ENCODE measurements around the gene CLP1. TPM values are rescaled to one million over a fixed set of nuclear protein-coding genes. Genes with fewer than 3 reads are reported as not detected.

CLP1 gene
- total and polyA plus RNA-seq, 10 of the 15 experiments (the other 5 are each of a cell fraction or from before 2014, with no cell fraction given) = 19.9 to 45.7 (median 27.8) TPM

DNA sequence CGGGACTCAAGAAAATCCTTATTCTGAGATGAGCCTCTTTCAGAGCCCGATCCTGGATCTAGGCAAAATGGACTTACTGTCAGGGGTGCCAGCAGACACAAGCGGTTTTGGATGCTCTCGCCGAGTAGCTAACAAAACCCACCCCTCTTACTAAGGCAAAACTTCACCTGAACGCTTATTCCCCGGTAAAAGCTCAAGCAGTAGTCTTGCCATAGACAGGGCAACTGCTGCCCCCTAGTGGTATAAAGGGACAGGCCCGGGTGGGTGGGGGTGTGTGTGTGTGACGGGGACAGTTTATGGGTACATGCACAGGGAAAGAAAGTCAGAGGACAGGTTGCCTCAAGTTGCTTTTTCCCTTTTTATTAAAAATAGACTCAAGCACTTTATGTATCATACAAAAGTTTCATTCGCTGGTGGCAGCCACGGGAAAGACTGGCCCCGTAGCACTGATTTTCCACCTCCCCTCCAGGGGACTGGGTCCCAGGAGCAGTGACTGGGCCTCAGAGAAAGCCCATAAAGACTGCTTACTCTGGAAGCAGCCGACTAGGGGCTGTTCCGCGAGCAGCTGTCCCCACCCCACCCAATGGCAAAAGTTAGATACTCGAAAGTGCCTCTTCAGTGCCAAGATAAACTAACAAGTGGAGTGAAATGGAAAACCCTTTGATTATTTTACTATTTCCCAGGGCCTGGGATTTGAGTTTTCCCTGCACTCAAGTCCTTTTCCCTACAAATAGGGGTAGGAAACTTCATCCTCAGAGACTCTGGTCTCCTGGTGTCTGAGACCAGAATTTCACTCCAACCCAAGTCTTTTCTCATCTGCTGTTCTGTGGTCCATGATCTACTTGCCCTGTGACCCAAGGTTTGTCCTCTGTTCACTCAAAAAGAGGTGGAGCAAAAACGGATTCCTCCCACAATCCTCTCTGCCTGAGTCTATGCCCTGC is 12.5 kb upstream of the CLP1 start:
- H3K36me3 ChIP-seq (ENCODE audit: control insufficient read depth in 2 of 2, insufficient read depth in 2 of 2, low read length in 1 of 2) = no peaks in the 10 kb centered on the region
- no TSS peak for BruUV-seq (replicated peaks)
- no peak overlapping the region for H2AFZ ChIP-seq (ENCODE audit: control insufficient read depth, low read depth, low read length)
- no peak overlapping the region for H3K9ac ChIP-seq (ENCODE audit: control insufficient read depth, insufficient read depth, low read length)
- ChIA-PET RAD21 (ENCODE audit: unreplicated experiment) (interaction anchor here (0.6 to 3.2 kb wide), 13 partner anchors 11 to 299 kb away, joined by 3 to 34 read pairs (median 4); partner anchors contain the start of genes SLC43A1 and UBE2L6), SMC1A (ENCODE audit: uncharacterized antibody, unreplicated experiment) (interaction anchor here (0.7 to 5.8 kb wide), 18 partner anchors 10 to 302 kb away, joined by 3 to 45 read pairs (median 5); partner anchors contain the start of genes CLP1 and UBE2L6), POLR2A (interaction anchor here (0.5 to 1.4 kb wide), 4 partner anchors 11 to 118 kb away, joined by 3 to 8 read pairs (median 5); partner anchors contain the start of gene UBE2L6), CTCF (interaction anchor here (0.6 to 13.9 kb wide), 44 partner anchors 10 to 302 kb away, joined by 3 to 319 read pairs (median 4); partner anchors contain the start of genes CLP1, MED19, RTN4RL2 and TIMM10)
- H3K4me3 ChIP-seq = no peak overlapping the region
- peak; percentile 85 for ATAC-seq
- FAIRE-seq = no peak
- peaks cover 10 to 17% of the 10 kb centered on the region in 2 experiments for H3K27me3 ChIP-seq (replicated peaks in 1 of 2; ENCODE audit: control insufficient read depth in 2 of 2, insufficient read depth in 2 of 2, low read length in 1 of 2)
- intact Hi-C loops (cut with micrococcal nuclease; ENCODE audit: unreplicated experiment) (loop anchor here (2.0 kb wide), 1 partner anchor 152 kb away; no protein-coding TSS in a partner anchor), in situ Hi-C loops (cut with MboI) (loop anchor here (5.0 kb wide), 3 partner anchors 78 to 298 kb away; partner anchors contain the start of gene UBE2L6)
- peaks cover 12% of the 10 kb centered on the region for H3K4me1 ChIP-seq (ENCODE audit: control insufficient read depth, insufficient read depth, low read length)
- no peak overlapping the region for H3K4me2 ChIP-seq (ENCODE audit: control insufficient read depth, insufficient read depth)
- H3K79me2 ChIP-seq (ENCODE audit: control insufficient read depth, insufficient read depth, low read length) = no peaks in the 10 kb centered on the region
- H3K27ac ChIP-seq (ENCODE audit: control insufficient read depth, insufficient read depth) = no peak overlapping the region
- 18% methylated on average over 17 of the region's 17 CpGs for WGBS (ENCODE audit: insufficient coverage, insufficient replicate concordance, low lambda C conversion rate, missing lambda C conversion rate)
- no peaks in the 10 kb centered on the region for H4K20me1 ChIP-seq (ENCODE audit: control insufficient read depth, insufficient read depth)
- no peak for DNase-seq (ENCODE audit: low read depth, low spot score)
- H3K9me3 ChIP-seq (replicated peaks; ENCODE audit: control insufficient read depth, insufficient read depth, low read length) = no peaks in the 10 kb centered on the region
- no peak for TF ChIP-seq CHD2 (IDR thresholded peaks at IDR 0.05; ENCODE audit: borderline replicate concordance, low read depth, low read length)
- TF ChIP-seq CREM (IDR thresholded peaks at IDR 0.05; ENCODE audit: low read depth) = 0 out of 2 replicates have a peak, but pooled peaks have one; percentile 20
- TF ChIP-seq, protein P1, sequence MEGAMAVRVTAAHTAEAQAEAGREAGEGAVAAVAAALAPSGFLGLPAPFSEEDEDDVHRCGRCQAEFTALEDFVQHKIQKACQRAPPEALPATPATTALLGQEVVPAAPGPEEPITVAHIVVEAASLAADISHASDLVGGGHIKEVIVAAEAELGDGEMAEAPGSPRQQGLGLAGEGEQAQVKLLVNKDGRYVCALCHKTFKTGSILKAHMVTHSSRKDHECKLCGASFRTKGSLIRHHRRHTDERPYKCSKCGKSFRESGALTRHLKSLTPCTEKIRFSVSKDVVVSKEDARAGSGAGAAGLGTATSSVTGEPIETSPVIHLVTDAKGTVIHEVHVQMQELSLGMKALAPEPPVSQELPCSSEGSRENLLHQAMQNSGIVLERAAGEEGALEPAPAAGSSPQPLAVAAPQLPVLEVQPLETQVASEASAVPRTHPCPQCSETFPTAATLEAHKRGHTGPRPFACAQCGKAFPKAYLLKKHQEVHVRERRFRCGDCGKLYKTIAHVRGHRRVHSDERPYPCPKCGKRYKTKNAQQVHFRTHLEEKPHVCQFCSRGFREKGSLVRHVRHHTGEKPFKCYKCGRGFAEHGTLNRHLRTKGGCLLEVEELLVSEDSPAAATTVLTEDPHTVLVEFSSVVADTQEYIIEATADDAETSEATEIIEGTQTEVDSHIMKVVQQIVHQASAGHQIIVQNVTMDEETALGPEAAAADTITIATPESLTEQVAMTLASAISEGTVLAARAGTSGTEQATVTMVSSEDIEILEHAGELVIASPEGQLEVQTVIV (IDR thresholded peaks at IDR 0.05; ENCODE audit: borderline replicate concordance, partially characterized antibody) = no peak
- no peak for TF ChIP-seq RCOR1 (conservative IDR thresholded peaks at IDR 0.05; ENCODE audit: low read depth, low read length)
- TF ChIP-seq RAD21 (IDR thresholded peaks at IDR 0.05; ENCODE audit: insufficient read depth, low read depth, low read length) = peak; percentile 93
- TF ChIP-seq CTCF (IDR thresholded peaks at IDR 0.05 in 2 of 3, conservative IDR thresholded peaks at IDR 0.05 in 1 of 3; ENCODE audit: control insufficient read depth in 2 of 3, extremely low read depth in 1 of 3, insufficient read depth in 1 of 3, low read depth in 3 of 3, low read length in 3 of 3) = peak; percentile 73 to 85 (median 85)
- TF ChIP-seq CREB1 (IDR thresholded peaks at IDR 0.05; ENCODE audit: low read depth) = peak; percentile 49; the same call in 1 of the 2 replicates
- peak; percentile 53; the same call in 1 of the 2 replicates for TF ChIP-seq SMC3 (IDR thresholded peaks at IDR 0.05; ENCODE audit: borderline replicate concordance, low read length)
- no peak for TF ChIP-seq ZZZ3 (IDR thresholded peaks at IDR 0.05; ENCODE audit: control insufficient read depth, insufficient read length, low read depth)
- TF ChIP-seq ZBTB33 (IDR thresholded peaks at IDR 0.05) = no peak
